ENCODE results near the gene BTBD16.

DNA sequence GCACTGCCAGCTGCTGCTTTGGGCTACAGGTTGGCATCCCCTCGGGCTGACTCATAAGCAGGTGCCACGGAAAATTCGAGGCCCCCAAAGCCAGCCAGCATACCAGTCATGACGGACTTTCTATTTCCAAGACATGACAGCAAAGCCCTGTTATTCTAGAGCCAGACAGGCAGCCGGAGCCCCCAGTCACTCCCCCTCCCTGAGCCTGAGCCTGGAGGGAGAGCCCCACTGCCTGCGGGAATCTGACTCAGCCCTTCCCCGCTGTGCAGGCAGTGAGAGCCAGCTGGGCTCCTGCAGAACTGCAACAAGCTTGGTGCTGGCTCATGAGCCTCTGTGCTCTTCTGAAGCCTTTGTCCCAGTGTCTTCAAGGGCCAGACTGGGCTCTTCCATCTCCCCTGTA, 15.8 kb downstream of the BTBD16 start:
- no peak for TF ChIP-seq POLR2AphosphoS5 (IDR thresholded peaks at IDR 0.05)
- TF ChIP-seq, protein P1, sequence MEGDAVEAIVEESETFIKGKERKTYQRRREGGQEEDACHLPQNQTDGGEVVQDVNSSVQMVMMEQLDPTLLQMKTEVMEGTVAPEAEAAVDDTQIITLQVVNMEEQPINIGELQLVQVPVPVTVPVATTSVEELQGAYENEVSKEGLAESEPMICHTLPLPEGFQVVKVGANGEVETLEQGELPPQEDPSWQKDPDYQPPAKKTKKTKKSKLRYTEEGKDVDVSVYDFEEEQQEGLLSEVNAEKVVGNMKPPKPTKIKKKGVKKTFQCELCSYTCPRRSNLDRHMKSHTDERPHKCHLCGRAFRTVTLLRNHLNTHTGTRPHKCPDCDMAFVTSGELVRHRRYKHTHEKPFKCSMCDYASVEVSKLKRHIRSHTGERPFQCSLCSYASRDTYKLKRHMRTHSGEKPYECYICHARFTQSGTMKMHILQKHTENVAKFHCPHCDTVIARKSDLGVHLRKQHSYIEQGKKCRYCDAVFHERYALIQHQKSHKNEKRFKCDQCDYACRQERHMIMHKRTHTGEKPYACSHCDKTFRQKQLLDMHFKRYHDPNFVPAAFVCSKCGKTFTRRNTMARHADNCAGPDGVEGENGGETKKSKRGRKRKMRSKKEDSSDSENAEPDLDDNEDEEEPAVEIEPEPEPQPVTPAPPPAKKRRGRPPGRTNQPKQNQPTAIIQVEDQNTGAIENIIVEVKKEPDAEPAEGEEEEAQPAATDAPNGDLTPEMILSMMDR (IDR thresholded peaks at IDR 0.05), result no peak
- no peak for TF ChIP-seq POLR2A (IDR thresholded peaks at IDR 0.05)
- no peak for TF ChIP-seq EP300 (IDR thresholded peaks at IDR 0.05)
